LHCN-M2 (cell line): ENCODE measurements around the gene NEDD4L. TPM values are rescaled to one million over a fixed set of nuclear protein-coding genes. Genes with fewer than 3 reads are reported as not detected.

Experiments
- DNase-seq: peaks from one replicate; pipeline ENCODE4 v3.0.0-alpha.2; 2012; ENCODE audit warnings: low read depth
- total RNA-seq: library from RNA; depleted of rRNA; stranded (reverse); fragments of >200 nt; gene quantifications from 2 replicates; pipeline ENCODE4 v1.2.3, GENCODE V29; 2014

Gene NEDD4L
- total RNA-seq, 1 experiment from 2014 or later = 19.1 TPM

DNA sequence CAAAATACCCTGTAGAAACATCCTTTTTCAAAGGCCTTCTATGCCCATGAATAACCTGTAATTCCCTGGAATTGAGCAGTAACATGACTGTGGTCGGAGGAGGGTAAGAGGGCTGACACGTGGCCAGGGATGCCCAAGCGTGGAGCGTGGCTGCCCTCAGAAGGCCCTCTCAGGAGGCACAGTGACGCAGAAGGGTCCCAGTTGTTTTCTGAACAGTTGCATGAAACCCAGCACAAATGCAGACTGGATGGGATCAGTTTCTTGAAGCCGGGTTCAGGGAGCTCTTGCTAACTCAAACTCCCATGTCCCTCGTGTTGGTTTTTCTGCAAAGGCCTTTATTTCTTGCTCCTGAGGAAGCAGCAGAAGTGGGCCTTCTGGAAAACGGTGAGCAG lies 347.9 kb downstream of the NEDD4L start:
- no peak for DNase-seq

- no peak for DNase-seq
These were observed 348.4 kb downstream of the NEDD4L start for GRCh38 chr18:58392324-58393000.

DNA sequence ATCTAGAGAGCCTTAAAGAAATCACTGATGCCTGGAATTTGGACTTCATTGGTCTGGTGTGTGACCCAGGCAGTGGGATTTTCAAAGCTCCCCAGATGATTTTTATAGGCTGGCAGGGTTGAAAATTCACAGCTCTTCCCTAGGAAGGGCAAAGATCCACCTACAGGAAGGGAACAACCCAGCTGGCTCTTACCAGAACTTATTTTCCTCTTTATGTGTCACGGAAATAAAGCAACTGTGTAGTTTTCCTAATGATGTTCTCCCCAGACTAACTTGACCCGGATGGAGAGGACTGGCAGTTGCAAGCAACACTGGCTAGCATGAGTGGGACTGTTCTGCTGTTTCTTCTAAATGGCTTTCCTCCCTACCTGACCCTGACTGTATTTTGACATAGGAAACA lies 349.3 kb downstream of the NEDD4L start:
- no peak for DNase-seq

GRCh38 chr18:58394046-58394445 lies 350.0 kb downstream of the NEDD4L start:
- DNase-seq = no peak

GRCh38 chr18:58394602-58395425 lies 350.8 kb downstream of the NEDD4L start:
- no peak for DNase-seq

- no peak for DNase-seq
These were observed 352.1 kb downstream of the NEDD4L start for GRCh38 chr18:58396144-58396543.

DNA sequence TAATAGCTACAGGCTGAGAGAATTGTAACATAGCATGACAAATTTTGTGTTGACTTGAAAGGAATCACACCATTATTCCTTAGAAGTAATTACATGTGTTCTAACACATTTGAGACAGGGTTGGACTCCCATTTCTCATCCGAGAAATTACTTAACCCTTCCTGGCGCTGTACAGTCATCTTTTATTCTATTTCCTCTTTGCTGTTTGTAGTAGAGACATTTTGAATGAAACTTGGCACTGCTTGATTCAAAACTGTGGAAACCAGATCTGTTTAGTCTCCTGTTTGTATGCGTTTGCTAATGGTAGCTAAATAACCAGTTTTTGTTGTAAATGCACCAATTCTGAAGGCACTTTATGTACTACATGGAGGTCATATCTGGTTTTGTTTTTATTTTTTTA lies 352.9 kb downstream of the NEDD4L start:
- DNase-seq = no peak

DNA sequence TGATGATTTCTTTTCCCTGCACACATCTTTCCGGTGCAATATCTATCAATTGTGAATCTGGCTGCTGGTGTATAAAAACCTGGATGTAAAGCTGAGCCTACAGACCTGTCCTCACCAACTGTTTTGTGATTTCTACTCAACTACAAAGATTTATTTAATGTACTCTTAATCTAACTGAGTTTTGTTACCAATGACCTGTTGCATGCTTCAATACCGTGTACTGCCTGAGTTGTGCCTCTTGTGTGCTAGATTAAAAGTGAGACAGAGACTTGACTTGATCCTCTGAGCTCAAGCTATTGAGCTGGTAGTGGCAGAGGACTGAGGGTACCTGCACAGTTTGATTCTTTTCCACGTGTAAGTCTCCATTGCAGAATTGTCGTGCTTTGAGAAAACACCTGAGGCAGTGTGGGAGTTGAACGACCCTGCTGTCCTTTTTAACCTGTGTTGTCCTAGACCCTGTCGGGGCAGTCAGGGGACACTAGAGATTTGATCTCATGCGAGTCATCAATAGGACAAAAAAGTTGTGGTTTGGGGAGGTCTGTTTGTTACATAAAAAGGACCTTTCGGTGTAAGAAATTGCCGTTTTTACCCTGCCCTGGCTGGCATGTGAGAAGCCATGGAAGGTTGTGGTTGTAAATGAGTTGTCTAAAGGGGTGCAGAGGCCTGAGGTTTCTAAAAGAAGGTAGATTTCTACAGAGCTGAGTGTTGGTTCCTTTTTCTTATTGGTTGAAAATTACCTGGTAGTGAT lies 353.5 kb downstream of the NEDD4L start:
- no peak for DNase-seq

GRCh38 chr18:58398648-58399398 lies 354.8 kb downstream of the NEDD4L start:
- DNase-seq = no peak

GRCh38 chr18:58400331-58400870 lies 356.4 kb downstream of the NEDD4L start:
- DNase-seq = no peak

GRCh38 chr18:58401191-58401590 lies 357.2 kb downstream of the NEDD4L start:
- DNase-seq = no peak

GRCh38 chr18:58402247-58402646 lies 358.2 kb downstream of the NEDD4L start:
- peak; percentile 78 for DNase-seq

- no peak for DNase-seq
These were observed 359.1 kb downstream of the NEDD4L start for GRCh38 chr18:58402951-58403702.

GRCh38 chr18:58403799-58404455 lies 359.9 kb downstream of the NEDD4L start:
- DNase-seq = no peak

GRCh38 chr18:58405107-58405898 lies 361.3 kb downstream of the NEDD4L start:
- no peak for DNase-seq

- no peak for DNase-seq
These were observed 363.2 kb downstream of the NEDD4L start for GRCh38 chr18:58407263-58407648.

GRCh38 chr18:58407649-58408407 lies 363.8 kb downstream of the NEDD4L start:
- no peak for DNase-seq

DNA sequence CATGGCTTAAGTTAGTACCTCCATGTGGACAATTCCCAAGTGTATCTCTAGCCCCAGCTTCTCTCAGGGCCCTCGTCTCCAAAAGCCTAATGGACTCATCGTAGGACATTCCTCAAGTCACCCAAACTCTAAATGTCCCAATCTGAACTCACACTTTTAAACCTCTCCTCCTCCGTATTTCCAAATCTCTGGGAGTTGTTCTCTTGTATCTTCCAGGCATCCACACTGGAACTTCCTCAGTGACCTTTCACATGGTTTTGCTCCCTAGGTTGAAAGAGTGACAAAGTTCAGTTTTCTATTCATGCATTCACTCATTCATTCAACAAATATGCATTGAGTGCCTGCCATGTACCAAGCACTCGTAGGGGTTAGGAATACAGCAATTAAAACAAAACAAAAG lies 364.6 kb downstream of the NEDD4L start:
- no peak for DNase-seq
